Astrocyte of the cerebellum (primary cell): ENCODE results near the gene CDC14A.

ENCODE experiments used
- DNase-seq: peaks from one replicate; pipeline ENCODE4 v3.0.0-alpha.2; 2011; ENCODE audit warnings: low read depth
- H3K4me3 ChIP-seq: 2 replicates; pipeline ENCODE4 v1.5.1; 2011; ENCODE audit warnings: mild to moderate bottlenecking, low read depth, low read length, moderate library complexity
- in situ Hi-C: cut with HindIII; loops from 2 replicates; pipeline ENCODE4 v1.10.0; 2017; ENCODE audit warnings: low sequenced_read_pairs
- TF ChIP-seq, protein P1 (sequence below): IDR thresholded peaks from 2 replicates; pipeline ENCODE4 v1.5.1; 2012; ENCODE audit warnings: low read length, low read depth, moderate library complexity, mild to moderate bottlenecking; ENCODE audit errors: missing control alignments

CDC14A gene

DNA sequence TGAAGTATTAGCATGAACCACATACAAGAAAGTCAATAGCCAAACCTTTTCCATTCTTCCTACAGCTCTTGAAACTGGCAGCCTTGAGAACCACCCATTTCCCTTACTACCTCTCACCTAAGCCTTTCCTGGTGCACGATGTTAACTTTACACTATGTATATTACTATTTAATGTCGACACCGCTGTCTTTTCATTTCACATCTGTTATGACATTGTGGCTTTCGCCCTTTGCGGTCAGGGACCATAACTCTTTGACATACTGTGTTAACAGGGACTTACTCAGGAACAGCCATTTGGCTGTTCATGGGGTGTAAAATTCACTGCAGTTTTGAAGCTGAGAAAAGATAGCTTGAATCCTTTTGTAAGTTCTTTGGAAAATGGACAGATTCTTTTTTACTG lies 164.6 kb downstream of the CDC14A start:
- TF ChIP-seq, protein P1, sequence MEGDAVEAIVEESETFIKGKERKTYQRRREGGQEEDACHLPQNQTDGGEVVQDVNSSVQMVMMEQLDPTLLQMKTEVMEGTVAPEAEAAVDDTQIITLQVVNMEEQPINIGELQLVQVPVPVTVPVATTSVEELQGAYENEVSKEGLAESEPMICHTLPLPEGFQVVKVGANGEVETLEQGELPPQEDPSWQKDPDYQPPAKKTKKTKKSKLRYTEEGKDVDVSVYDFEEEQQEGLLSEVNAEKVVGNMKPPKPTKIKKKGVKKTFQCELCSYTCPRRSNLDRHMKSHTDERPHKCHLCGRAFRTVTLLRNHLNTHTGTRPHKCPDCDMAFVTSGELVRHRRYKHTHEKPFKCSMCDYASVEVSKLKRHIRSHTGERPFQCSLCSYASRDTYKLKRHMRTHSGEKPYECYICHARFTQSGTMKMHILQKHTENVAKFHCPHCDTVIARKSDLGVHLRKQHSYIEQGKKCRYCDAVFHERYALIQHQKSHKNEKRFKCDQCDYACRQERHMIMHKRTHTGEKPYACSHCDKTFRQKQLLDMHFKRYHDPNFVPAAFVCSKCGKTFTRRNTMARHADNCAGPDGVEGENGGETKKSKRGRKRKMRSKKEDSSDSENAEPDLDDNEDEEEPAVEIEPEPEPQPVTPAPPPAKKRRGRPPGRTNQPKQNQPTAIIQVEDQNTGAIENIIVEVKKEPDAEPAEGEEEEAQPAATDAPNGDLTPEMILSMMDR = no peak
- DNase-seq = no peak
- H3K4me3 ChIP-seq = no peak overlapping the region
- in situ Hi-C loops = no loop called here

GRCh38 chr1:100517515-100517914 lies 165.2 kb downstream of the CDC14A start:
- in situ Hi-C loops = no loop called here

DNA sequence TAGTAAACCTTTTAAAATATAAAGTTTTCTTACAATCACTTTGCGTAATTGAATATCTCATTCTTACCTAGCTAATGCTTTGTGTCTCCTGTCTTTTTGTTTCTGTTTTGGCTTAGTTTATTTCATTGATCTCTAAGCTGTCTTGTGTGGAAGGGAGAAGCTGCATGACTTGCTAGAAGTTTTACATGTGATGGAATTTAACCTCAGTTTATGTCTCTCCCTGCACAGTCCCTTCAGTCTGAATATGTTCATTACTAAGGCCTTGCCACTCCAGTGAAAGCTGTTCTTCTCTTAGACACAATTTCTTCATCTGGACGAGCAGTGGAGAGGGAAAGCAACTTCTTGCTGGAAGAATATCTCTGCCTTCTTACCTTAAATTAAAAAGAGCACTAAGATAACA lies 165.7 kb downstream of the CDC14A start:
- DNase-seq = no peak
- H3K4me3 ChIP-seq = no peak overlapping the region
- TF ChIP-seq, protein P1 = no peak
- in situ Hi-C loops = no loop called here

More at GRCh38 chr1:100517515-100517914, 165.2 kb downstream of the CDC14A start:
- TF ChIP-seq, protein P1 = no peak
- H3K4me3 ChIP-seq = no peak overlapping the region
- no peak for DNase-seq

- in situ Hi-C loops = no loop called here
- no peak for DNase-seq
- no peak overlapping the region for H3K4me3 ChIP-seq
These were observed 170.8 kb downstream of the CDC14A start for GRCh38 chr1:100523038-100523652.

DNA sequence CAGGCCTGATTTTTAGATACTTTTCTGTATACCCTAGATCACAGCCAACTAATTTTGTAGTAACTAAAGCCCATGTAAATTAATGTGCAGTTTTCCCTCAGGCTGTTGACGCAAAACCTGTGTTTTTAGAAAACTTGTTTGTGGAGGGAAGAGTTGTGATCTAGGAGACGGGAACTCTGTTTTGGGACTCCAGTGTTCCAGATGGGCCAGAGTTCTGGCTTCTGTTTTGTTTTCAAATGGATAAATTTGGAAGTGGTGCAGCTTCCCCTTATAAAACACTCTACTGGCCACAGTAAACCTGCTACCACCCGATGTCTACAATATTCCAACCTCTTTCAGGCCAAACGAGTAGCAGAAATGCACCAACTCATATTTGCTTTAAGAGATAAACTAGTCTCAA lies 172.0 kb downstream of the CDC14A start:
- no peak for DNase-seq
- no peak overlapping the region for H3K4me3 ChIP-seq
- in situ Hi-C loops = no loop called here
- TF ChIP-seq, protein P1 = no peak

More at GRCh38 chr1:100523038-100523652, 170.8 kb downstream of the CDC14A start:
- TF ChIP-seq, protein P1 = no peak

DNA sequence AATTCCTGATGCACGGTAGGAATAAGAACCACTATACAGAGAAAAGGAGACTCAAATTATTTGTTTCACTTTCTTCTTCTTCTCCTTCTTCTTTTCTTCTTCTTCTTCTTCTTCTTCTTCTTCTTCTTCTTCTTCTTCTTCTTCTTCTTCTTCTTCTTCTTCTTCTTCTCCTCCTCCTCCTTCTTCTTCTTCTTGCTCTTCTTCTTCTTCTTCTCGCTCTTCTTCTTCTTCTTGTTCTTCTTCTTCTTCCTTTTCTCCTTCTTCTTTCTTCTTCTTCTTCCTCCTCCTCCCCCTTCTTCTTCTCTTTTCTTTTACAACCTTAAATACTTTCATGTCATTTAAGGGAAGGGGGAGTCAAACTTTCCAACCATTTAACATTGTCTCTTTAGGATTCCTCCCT lies 174.6 kb downstream of the CDC14A start:
- no peak for DNase-seq
- H3K4me3 ChIP-seq = no peak overlapping the region
- TF ChIP-seq, protein P1 = no peak
- in situ Hi-C loops = no loop called here
